Cardiac fibroblast (primary cell): ENCODE data around the gene A2M.

Experiments used
- DNase-seq, 2 donors: peaks; one replicate each; pipeline versions ENCODE4 v3.0.0 to v3.0.0-alpha.2; 2010; ENCODE audit warnings: low read depth in 2 of 2
- H3K4me3 ChIP-seq, 2 donors: replicated peaks in 1 of 2; 1 replicate in 1 of 2; 2 replicates in 1 of 2; pipeline ENCODE4 v1.5.1; 2011; ENCODE audit warnings: low read depth in 2 of 2, low read length in 2 of 2, mild to moderate bottlenecking in 2 of 2, moderate library complexity in 1 of 2
- CTCF ChIP-seq: IDR thresholded peaks from one replicate; pipeline ENCODE4 v1.5.1; 2011; ENCODE audit warnings: low read depth, mild to moderate bottlenecking, low read length, inconsistent platforms

Gene A2M

GRCh38 chr12:9043766-9044165 is 72.0 kb downstream of the A2M start:
- H3K4me3 ChIP-seq, result no peak overlapping the region
- DNase-seq, result no peak
- TF ChIP-seq CTCF, result no peak

- TF ChIP-seq CTCF, result no peak
- DNase-seq, result peak; percentile 3 to 26
These were observed 74.4 kb downstream of the A2M start for GRCh38 chr12:9041321-9041720.

GRCh38 chr12:9040484-9041186 is 75.1 kb downstream of the A2M start:
- no peak overlapping the region for H3K4me3 ChIP-seq
- TF ChIP-seq CTCF, result no peak
- DNase-seq, result no peak

More at GRCh38 chr12:9041321-9041720, 74.4 kb downstream of the A2M start:
- no peak overlapping the region for H3K4me3 ChIP-seq

- DNase-seq, result peak; percentile 60 to 63
- TF ChIP-seq CTCF, result peak; percentile 73
- no peak overlapping the region for H3K4me3 ChIP-seq
These were observed 76.2 kb downstream of the A2M start for GRCh38 chr12:9039397-9039977.

GRCh38 chr12:9037431-9037830 is 78.3 kb downstream of the A2M start:
- no peak for DNase-seq
- no peak for TF ChIP-seq CTCF
- no peak overlapping the region for H3K4me3 ChIP-seq

- H3K4me3 ChIP-seq, result no peak overlapping the region
- TF ChIP-seq CTCF, result no peak
- no peak for DNase-seq
These were observed 79.5 kb downstream of the A2M start for GRCh38 chr12:9036227-9036626.
